Ovary (tissue), 10 donors: ENCODE results near the gene CAPZA3. TPM values are rescaled to one million over a fixed set of nuclear protein-coding genes. Genes with fewer than 3 reads are reported as not detected.
"Not testable (repeated sequence)": the region's sequence is repeated elsewhere in the genome, so short reads cannot be mapped to it uniquely, and the experiment has no call there.

Experiments
- DNase-seq, 5 donors: peaks; one replicate each; pipeline ENCODE4 v3.0.0-alpha.2; 2019 to 2020
- H3K27ac ChIP-seq, 2 donors: fragments of 200-600 bp; one replicate each; pipeline versions ENCODE4 v1.5.1 to v1.8.0; 2019 to 2022
- H3K27me3 ChIP-seq: fragments of 200-600 bp; one replicate; pipeline ENCODE4 v1.8.0; 2022
- H3K36me3 ChIP-seq: fragments of 200-600 bp; sonication (generic); one replicate; pipeline ENCODE4 v1.5.1; 2019
- H3K4me1 ChIP-seq: one replicate; pipeline ENCODE4 v1.8.1; 2013; ENCODE audit warnings: mild to moderate bottlenecking, moderate library complexity; ENCODE audit not compliant: insufficient read depth
- H3K4me3 ChIP-seq: fragments of 200-600 bp; sonication (generic); one replicate; pipeline ENCODE4 v1.5.1; 2017
- H3K9me3 ChIP-seq, 2 donors: fragments of 200-600 bp in 1 of 2; sonication (generic) in 1 of 2; one replicate each; pipeline versions ENCODE4 v1.5.1 to v1.8.1; 2013 to 2019; ENCODE audit warnings: mild to moderate bottlenecking in 1 of 2, moderate library complexity in 1 of 2
- EP300 ChIP-seq: sonication (generic); formaldehyde crosslinking; IDR thresholded peaks from one replicate; pipeline ENCODE4 v1.6.1; 2017; ENCODE audit warnings: antibody characterized with exemption
- POLR2A ChIP-seq: fragments of 450-650 bp; IDR thresholded peaks from one replicate; pipeline ENCODE4 v1.6.1; 2017; ENCODE audit warnings: antibody characterized with exemption, mild to moderate bottlenecking, moderate library complexity
- WGBS, 3 donors: extraction: QIAGEN DNeasy Blood & Tissue Kit in 1 of 3; methylation state at CpG; one replicate each; pipeline versions ENCODE4 v1.1.5 to v1.1.7; 2013 to 2017; 5-methylcytosine and 5-hydroxymethylcytosine counted together
- intact Hi-C, 4 donors: fragments of 100-400 bp; cut with DNase I; formaldehyde crosslinking; loops; one replicate each; pipeline versions ENCODE4 v1.11.0 to v1.15.1; 2022 to 2023
- long read RNA-seq, 3 donors: library from polyadenylated mRNA in 2 of 3; unstranded in 2 of 3; transcript quantifications; one replicate each; pipeline ENCODE4 v2.0.0 and lab custom pipeline, GENCODE V29; 2021 to 2026
- polyA plus RNA-seq, 2 donors: library from polyadenylated mRNA; stranded (reverse); fragments of 200-250 nt in 1 of 2; fragments of 350-450 nt in 1 of 2; fragmentation: Illumina TruSeq in 1 of 2; extraction: RNeasy Lipid Tissue Mini Kit (QIAGEN cat#74804) in 1 of 2; gene quantifications; one replicate each; pipeline ENCODE4 v1.2.3, GENCODE V29; 2013 to 2014
- total RNA-seq, 7 donors: library from RNA; depleted of rRNA in 2 of 7; stranded (reverse); fragments of >200 nt in 2 of 7; fragmentation: NEBNext Ultra II Directional in 3 of 7; extraction: Animal tissue kit (Norgen Biotek cat#: 25700) in 3 of 7; gene quantifications; one replicate each; pipeline versions ENCODE4 v1.1.0 to v1.2.4, GENCODE V29; 2016 to 2023
- TF ChIP-seq, protein P1 (sequence below), 3 donors: fragments of 450-650 bp in 2 of 3; fragments of 200-600 bp in 1 of 3; IDR thresholded peaks; one replicate each; pipeline versions ENCODE4 v1.5.1 to v1.8.0; 2016 to 2022; ENCODE audit warnings: antibody characterized with exemption in 3 of 3, mild to moderate bottlenecking in 1 of 3
- donor health status: DM: no; HTN: no; CAD: no; lungs with moderate emphysema.
- donor health status: DM: no; HTN: no; CAD: no.
- donor health status: Bipolar disorder and iron deficiency.
- donor health status: DM: yes; HTN: yes; CAD: no.
- donor health status: DM: no; HTN: no; CAD: no.
- donor health status: DM: yes; HTN: yes; CAD: no.

Gene CAPZA3, protein sequence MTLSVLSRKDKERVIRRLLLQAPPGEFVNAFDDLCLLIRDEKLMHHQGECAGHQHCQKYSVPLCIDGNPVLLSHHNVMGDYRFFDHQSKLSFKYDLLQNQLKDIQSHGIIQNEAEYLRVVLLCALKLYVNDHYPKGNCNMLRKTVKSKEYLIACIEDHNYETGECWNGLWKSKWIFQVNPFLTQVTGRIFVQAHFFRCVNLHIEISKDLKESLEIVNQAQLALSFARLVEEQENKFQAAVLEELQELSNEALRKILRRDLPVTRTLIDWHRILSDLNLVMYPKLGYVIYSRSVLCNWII
- total RNA-seq = not detected
- polyA plus RNA-seq = not detected
- long read RNA-seq, donor 1 = 0 reads
- long read RNA-seq, donor 2 = 0 reads
- long read RNA-seq, donor 3 = 0 reads

DNA sequence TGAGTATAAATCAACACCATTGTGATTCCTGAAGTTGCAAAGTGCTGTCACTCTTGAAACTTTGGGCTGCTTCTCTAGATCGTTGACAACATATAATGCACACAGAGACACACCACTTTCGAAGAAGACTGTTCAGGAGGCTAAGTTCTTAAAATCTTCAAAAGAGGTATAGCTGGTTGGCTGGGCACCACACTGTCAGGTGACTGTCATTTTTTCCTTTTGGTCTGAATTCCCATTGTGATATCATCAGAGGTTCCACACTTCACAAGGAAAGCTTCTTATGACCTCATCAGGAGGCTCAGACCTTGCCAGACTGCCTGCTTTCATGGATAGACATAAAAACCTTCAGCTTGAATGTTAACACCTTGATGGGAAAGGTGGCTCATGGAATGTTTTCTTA is at the start of gene CAPZA3, which contains the start of gene PLCZ1:
TSS of gene CAPZA3 (plus strand) at position 301 of the 400 bp plus-strand sequence. CDS start 150 bp downstream, outside the sequence.
TSS of gene PLCZ1 (minus strand) at position 194 of the 400 bp plus-strand sequence. CDS start 641 bp downstream, outside the sequence.
- 88 to 95% (median 89%) methylated on average over 2 of the region's 2 CpGs for WGBS, 3 donors
- TF ChIP-seq POLR2A (no peak), EP300 (no peak)
- TF ChIP-seq, protein P1, sequence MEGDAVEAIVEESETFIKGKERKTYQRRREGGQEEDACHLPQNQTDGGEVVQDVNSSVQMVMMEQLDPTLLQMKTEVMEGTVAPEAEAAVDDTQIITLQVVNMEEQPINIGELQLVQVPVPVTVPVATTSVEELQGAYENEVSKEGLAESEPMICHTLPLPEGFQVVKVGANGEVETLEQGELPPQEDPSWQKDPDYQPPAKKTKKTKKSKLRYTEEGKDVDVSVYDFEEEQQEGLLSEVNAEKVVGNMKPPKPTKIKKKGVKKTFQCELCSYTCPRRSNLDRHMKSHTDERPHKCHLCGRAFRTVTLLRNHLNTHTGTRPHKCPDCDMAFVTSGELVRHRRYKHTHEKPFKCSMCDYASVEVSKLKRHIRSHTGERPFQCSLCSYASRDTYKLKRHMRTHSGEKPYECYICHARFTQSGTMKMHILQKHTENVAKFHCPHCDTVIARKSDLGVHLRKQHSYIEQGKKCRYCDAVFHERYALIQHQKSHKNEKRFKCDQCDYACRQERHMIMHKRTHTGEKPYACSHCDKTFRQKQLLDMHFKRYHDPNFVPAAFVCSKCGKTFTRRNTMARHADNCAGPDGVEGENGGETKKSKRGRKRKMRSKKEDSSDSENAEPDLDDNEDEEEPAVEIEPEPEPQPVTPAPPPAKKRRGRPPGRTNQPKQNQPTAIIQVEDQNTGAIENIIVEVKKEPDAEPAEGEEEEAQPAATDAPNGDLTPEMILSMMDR (IDR thresholded peaks at IDR 0.05) = no peak
- Histone ChIP-seq H3K4me3 (no peak within 1 kb of the TSS), H3K36me3 (no peaks in the 10 kb centered on the region), H3K27ac (no peak within 1 kb of the TSS), H3K4me1 (no peaks in the 10 kb centered on the region), H3K27me3 (no peaks in the 10 kb centered on the region), H3K9me3 (no peaks in the 10 kb centered on the region)
- no peak for DNase-seq
- intact Hi-C loops = no loop called here

DNA sequence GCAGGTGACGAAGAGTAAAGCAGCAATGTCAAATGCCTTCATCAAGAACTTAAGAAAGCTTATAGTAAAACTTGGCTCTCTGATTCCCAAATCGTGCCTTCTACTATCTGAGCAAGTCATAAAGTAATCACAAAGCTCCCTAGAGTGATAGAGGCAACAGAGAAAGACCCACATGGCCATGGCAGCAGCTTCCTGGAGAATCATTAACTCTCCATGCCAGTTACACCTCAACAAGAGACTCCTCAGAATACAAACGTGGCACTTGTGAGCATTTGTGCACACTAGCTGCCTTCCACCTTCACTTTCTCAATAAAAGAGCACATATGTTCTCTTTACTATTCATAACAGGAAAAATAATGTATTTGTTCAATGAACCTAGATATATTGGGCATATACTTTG is 48.1 kb upstream of the CAPZA3 start:
- intact Hi-C loops = no loop called here
- no peak for TF ChIP-seq POLR2A
- TF ChIP-seq, protein P1 (IDR thresholded peaks at IDR 0.05) = no peak
- TF ChIP-seq EP300 = no peak
- no peak for DNase-seq

DNA sequence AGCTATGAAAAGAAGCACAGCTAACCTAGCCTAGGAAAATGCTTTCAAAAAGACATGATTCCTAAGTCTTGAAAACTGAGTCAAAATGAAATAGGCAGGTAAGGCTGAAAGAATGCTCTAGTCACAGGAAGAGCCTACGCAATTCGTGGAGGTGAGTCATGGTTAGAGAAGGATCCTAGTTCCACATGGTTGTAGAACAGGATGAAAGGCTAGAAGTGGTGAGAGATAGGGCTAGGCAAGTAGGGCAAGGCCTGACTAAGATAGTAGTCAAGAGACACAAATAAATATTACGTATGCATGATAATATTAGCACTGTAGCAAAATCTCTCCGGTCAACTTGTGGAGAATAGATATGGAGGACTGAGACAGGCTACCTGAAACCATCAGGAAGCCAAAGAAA is 47.3 kb upstream of the CAPZA3 start:
- no peak for DNase-seq
- 93 to 96% (median 96%) methylated on average over 4 of the region's 4 CpGs for WGBS, 3 donors

More for the DNA sequence above, 48.1 kb upstream of the CAPZA3 start:
- Histone ChIP-seq H3K36me3 (no peaks in the 10 kb centered on the region), H3K27ac (no peak overlapping the region), H3K4me1 (no peaks in the 10 kb centered on the region), H3K9me3 (no peaks in the 10 kb centered on the region), H3K27me3 (no peaks in the 10 kb centered on the region), H3K4me3 (no peak overlapping the region)
- WGBS, 3 donors = 79 to 86% (median 79%) methylated on average over 3 of the region's 3 CpGs

DNA sequence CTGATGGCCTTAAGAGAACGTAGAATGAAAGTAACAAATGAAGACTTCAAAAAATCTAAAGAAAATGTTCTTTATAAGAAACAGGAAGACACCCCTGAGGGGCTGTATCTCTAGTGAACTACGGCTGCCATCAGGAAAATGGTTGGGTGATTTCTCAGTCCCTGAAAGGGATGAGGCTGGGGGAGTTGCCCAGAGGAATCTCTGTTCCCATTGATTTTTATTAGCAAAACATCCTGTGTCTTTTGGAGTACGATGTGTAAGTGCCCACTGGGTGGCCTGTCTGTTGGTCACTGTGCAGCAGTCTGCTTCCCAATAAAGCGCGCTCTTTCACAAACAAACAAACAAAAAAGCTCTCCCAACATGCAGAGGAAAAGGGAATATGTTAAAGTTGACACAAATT is 43.9 kb upstream of the CAPZA3 start:
- H3K36me3 ChIP-seq, intact Hi-C loops, H3K9me3 ChIP-seq, H3K27me3 ChIP-seq, H3K27ac ChIP-seq, DNase-seq, H3K4me3 ChIP-seq, H3K4me1 ChIP-seq: not testable (repeated sequence)
- 75 to 85% (median 79%) methylated on average over 5 of the region's 5 CpGs for WGBS, 3 donors

More for the DNA sequence above, 47.3 kb upstream of the CAPZA3 start:
- H3K27me3 ChIP-seq = no peaks in the 10 kb centered on the region
- intact Hi-C loops = no loop called here
- no peaks in the 10 kb centered on the region for H3K4me1 ChIP-seq
- no peak overlapping the region for H3K27ac ChIP-seq
- no peak for TF ChIP-seq EP300
- no peak for TF ChIP-seq POLR2A
- TF ChIP-seq, protein P1 (IDR thresholded peaks at IDR 0.05) = no peak
- no peaks in the 10 kb centered on the region for H3K9me3 ChIP-seq
- no peaks in the 10 kb centered on the region for H3K36me3 ChIP-seq
- no peak overlapping the region for H3K4me3 ChIP-seq

DNA sequence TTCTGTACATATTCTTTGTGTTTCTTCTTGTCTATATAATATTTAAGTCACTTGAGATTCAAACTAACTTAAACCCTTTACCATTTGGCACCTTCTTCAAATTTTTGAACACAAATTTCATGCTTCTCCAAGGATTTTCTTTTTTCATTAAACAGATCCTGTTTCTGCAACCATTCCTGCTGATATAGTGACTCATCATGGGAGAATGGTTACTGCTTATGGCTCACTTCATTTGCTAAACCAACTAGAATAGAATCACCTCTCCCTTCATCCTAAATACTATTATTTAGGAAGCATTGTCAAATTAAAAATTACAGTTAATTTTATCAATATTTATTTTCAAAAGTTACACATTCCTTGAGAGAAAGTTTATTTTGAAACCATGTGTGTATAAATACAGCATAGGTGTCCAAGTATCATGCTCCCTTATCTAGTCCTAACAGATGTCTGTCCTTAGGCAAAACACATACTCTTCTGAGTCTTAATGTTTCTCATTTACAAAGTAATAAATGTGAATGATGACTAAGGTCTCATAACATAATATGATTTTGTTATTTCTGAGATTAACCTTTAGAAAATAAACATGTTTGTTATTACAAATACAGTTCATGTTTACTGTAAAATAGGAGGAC is 40.8 kb upstream of the CAPZA3 start:
- Histone ChIP-seq H3K36me3 (no peaks in the 10 kb centered on the region), H3K27me3 (no peaks in the 10 kb centered on the region), H3K4me1 (no peaks in the 10 kb centered on the region), H3K4me3 (no peak overlapping the region), H3K9me3 (no peaks in the 10 kb centered on the region), H3K27ac (no peak overlapping the region)
- intact Hi-C loops = no loop called here
- DNase-seq = no peak
- TF ChIP-seq POLR2A (no peak), EP300 (no peak)
- TF ChIP-seq, protein P1 (IDR thresholded peaks at IDR 0.05) = no peak
